GM18526 (cell line): ENCODE data around the gene KIAA1755.

Experiments used
- POLR2A ChIP-seq: IDR thresholded peaks from 3 replicates; pipeline ENCODE4 v1.6.1; 2011; ENCODE audit not compliant: insufficient read length; ENCODE audit errors: extremely low read depth

KIAA1755 gene

DNA sequence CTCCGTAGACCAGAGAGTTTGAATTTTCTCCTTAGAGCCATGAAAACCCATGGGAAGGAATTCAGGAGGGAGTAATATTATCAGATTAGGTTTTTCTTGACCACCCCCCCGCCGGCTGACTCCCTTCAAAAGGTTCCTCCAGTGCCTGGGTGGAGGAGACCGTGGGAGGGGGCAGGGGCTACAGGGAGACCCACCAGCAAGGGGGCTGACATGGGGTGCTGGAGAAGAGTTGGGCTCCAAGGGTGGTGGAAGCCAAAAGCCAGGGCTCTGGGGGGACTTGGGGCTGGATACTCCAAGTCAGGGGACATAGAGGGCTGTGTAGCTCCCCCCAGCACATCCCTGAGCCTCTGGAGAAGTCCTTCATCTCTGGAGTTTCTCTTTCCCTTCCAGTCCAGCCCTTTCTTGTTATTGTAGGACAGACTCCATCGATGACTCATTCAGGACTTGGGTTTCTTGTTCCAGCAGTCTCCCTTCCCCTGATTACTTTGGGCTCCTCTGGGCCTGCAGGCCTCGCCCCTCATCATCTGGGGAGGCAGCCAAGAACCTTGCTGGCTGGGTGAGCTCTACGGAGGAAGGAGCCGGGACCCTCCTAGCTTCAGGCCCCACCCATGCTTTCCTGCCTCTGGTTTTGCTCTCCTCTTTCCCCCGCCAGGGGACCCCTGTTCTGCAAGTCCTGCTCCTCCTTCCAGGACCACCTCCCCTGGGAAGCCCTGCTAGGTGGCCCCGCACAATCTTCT is 10.5 kb upstream of the KIAA1755 start:
- no peak for TF ChIP-seq POLR2A

DNA sequence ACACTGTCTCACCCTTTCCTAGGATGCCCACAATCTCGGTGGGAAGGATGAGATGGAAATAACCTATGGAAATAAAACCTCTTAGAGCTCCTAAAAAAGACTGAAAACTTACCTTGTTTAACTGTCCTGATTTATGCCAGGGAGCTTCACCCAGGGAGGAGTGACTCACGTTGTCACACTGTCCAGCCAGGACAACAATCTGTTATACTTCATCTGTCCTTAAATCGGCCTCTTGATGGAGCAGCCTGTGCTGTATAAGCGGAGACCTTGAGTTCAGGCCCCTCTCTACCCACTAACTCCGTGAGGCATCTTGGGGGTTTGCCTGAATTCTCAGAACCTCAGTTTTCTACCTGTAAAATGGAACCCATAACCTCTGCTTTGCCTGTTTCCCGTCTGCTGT is 9.2 kb upstream of the KIAA1755 start:
- no peak for TF ChIP-seq POLR2A

DNA sequence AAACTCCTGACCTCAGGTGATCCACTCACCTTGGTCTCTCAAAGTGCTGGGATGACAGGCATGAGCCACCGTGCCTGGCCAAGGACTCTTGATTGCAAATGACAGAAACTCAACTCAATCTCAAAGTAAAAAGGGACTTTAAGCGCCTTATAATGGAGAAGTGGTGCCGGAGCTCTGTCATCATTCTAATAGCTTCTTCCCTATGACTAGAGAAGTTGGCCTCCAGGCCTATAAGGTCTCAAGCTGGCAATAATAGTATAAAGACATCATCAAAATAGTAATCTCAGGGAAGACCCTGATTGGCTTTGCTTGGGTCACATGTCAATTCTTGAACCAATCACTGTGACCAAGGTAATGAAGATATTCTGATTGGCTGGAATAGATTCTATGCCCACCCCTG is 8.5 kb upstream of the KIAA1755 start:
- TF ChIP-seq POLR2A: no peak

DNA sequence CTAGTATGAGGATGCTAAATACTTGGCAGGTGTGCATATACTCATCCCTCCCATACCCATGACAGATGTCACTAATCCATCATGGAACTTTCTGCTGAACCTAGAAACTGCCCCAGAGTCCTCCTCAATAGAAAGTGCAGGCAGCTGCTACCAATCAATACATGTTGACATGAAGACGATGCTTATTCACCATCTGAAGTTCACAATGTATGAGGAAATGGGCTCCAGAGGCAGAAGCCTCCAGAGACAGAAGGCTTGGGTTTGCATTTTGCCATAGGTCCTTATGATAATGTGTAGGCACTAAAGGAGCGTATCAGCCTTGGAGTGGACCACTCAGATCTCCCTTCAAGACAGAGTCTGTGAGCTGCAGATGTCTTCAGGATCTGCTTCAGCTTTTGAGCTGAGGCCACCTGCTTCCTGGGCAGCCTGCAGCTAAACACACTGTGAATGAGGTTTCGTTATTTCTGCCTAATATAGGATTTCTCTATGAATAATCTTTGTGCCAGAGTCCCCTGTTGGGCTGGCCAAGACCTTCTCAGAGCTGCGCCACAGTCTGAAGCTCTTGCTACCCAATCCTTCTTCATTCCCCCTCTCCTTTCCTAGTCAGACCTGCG is 7.5 kb upstream of the KIAA1755 start:
- no peak for TF ChIP-seq POLR2A

DNA sequence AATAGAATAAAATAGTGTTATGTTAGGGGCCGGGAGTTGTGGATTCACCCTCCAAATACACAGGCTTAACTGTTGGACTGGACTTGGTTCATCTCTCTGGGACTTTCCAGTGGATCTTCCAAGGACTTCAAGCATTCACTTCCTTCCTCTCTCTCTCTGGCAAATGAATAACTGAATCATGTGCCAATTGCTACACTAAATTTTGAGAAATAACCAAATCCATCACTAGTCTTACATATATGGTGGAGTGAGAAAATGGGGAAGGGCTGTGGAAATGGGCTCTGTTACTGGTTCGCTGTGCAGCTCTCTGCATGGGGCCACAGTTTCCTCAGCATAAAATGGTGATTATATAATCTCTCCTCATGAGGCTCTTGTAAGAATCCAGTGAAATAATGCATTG is 6.8 kb upstream of the KIAA1755 start:
- TF ChIP-seq POLR2A: no peak

DNA sequence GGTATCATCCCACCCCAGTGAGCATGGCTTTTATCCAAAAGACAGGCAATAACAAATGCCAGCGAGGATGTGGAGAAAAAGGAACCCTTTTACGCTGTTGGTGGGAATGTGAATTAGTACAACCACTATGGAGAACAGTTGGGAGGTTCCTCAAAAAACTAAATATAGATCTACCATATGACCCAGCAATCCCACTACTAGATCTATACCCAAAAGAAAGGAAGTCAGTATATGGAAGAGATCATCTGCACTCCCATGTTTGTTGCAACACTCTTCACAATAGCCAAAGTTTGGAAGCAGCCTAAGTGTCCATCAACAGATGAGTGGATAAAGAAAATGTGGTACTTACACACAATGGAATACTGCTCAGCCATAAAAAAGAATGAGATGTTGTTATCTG is 5.9 kb upstream of the KIAA1755 start:
- no peak for TF ChIP-seq POLR2A

DNA sequence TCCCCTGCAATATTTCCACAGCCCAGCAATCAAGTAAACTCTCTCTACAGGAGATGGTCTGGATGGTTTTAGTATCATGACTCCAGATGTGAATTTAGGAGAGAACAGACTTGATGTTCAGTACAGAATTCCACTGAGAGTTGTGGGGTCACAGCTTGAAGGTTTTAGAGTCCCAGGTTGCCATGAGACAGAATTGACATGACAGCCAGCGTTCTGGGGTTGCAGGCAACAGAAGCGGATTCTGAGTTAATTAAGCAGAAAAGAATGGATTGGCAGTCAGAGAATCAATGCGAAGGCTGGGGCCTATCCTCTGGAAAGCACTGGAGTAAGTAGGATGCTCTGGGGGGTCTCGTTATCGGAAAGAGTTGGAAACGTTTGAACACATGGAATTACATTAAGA is 2.4 kb upstream of the KIAA1755 start:
- no peak for TF ChIP-seq POLR2A

DNA sequence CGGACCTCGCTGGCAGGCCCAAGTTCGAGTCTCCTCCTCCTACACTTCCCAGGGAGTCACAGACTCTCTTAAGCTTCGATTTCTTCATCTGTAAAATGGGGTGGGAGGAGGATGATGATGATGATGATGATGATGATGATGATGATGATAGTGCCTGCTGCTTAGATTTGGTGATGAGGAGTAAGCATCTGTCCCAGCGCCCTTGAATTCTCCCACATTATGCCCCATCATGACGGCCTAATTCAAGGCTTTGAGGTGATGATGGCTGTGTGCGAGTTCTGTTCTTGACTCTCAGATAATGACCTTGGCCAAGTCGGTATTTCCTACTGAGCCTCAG is 487 bp upstream of the KIAA1755 start:
- TF ChIP-seq POLR2A: no peak

DNA sequence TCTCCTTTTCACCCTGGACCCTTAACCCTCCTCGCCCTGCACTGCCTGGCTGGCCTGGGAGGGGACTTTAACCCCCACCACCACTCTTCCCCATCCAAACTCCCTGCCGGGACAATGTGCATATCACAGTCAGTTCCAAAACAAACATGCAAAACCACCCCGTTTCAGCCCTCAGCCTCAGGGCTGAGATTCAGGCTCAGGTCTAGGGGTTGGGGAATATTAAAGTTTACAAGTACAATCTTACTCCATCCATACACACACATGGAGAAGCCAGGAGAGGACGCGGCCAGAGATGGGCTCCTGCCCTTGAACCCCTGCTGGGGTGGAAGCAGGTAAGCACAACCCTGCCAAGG is 534 bp downstream of the KIAA1755 start:
- no peak for TF ChIP-seq POLR2A

DNA sequence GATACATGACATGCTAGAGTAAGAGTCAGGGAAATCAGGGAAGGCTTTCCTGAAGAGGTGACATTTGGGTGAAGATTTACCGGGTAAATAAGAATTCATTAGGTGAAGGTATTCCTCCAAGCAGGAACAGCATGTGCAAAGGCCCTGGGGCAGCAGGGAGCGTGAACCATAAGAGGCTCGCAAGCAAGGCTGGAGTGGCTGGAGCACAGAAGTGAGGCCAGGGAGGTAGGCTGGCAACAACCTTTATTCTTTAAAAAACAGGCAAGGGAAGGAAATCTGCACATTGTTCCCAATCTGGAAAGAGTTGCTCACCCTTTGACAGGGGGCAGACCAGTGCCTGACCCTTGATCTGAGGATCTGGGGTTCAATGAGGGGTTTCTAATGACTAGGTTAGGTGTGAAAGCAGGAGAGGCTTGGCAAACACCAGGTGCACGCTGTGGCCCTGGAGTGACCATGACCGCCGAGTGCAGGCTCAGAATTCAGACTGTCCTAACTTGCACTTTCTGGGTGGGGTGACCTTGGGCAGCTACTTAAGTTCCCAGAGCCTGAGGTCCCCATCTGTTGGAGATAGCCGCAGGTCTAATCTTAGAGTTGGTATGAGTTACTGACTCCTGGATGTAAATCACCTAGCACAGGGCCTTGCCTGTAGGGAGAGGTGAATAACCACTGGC is 1.9 kb downstream of the KIAA1755 start:
- TF ChIP-seq POLR2A: no peak

DNA sequence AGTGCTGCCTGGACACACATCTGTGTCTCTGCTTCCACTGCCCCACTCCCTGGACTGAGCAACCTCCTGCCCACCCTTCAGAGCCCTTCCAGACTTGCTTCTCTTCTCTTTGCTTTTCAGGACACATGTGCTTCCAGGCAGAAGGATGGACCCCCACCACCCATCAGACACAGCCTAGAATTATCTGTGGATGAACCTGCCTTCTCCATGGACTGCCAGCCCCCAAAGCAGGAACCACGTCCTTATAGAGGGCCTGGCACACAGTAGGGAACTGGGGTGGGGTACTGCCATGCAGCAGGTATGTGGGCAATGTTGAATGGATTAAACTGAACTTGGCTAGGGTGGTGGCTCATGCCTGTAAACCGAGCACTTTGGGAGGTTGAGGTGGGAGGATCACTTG is 3.6 kb downstream of the KIAA1755 start:
- no peak for TF ChIP-seq POLR2A

DNA sequence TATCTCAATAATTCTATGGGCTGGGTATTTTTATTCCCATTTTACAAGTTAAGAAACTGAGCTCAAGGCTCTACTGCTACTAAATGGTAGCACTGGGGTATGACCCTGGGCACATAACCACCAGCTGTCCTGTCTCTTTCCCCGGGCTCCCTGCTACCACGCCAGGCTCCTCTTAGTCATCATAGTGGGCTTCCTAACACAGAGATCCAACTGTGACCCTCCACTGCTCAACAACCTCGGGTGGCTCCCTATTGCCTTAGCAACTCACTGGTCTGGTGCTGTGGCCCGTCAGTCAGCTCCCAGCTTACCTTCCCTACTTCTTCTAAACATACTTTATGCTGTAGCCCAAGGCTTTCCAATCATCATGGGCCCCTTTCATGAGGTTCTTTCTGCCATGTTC is 4.5 kb downstream of the KIAA1755 start:
- TF ChIP-seq POLR2A: no peak

DNA sequence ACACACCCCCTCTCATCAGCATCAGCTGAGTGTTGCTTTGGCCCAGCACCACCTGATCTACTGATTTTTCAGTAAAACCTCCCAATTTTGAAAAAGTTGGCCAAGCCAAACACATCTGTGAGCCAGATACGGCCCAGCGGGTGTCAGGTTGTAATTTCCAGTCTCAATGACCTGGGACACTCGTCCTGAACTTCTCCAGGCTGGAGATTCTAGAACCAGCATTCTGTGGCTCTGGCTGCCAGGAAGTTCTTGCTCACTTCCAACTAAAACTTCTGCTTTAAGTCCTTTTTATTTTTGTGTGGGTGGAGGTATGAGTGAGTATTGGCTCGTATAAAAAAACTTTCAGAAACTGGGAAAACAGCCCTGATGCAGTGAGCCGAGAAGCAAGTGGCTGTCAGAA is 5.1 kb downstream of the KIAA1755 start:
- TF ChIP-seq POLR2A: no peak

DNA sequence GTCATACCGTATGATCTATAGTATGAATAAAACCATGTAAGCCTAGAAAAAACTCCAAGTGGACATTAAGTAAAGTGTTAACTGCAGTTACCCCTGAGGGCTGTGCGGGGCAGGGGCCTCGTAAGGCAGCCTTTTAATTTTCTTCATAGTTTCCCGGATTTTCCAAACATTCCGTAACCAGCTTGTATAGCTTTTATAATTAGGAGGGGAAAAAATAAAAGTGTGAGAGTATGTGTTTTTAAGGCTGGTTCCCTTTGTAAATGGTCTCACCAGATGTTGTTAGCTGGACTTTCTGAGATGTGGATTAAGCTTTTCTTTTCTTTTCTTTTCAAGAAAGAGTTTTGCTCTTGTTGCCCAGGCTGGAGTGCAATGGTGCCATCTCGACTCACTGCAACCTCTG is 7.0 kb downstream of the KIAA1755 start:
- TF ChIP-seq POLR2A: no peak

DNA sequence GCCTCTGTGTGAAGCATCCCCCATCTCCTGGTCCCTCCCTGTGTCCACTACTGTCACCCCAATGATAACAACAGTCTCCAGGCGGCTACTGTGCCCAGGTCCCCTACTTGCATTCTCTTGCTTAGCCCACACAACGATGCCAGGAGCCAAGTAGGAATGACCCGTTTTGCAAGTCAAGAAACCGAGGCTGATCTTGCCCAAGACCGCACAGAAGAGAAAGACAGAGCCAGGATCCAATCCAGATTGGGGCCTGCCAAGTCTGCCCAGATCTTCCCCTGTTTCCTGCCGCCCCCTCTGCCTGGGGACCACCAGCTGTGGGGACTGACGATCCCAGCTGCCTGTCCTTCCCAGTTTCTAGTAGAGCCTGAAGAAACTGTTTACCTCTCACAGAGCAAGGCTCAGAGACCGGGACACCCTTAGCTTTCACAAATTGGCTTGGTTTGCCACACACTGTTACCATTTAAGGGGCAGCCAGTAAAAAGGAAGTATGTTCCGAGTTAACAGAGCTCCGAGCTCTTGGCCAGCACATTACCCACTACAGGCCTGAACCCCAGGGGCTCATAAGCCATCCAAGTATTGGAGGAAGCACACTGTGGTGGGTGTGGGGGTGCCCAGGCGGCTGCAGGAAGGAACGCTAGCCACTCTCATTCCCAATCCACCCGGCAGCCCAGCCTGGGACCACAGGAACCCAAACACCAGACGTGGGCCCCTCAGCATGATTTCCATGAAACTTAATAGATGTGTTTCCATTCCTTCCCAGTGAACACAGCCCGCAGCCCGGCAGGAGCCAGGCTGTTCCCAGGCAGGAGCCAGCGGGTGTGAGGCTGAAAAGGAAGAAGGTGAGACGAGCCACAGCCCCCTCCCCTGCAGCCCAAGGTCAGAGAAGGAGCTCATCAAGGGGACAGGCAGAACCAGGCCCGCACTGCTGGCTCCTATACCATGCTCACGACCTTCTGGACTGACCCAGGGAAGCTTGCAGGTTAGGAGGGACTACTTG is 7.9 kb downstream of the KIAA1755 start:
- no peak for TF ChIP-seq POLR2A
